Stimulated activated CD8-positive, alpha-beta memory T cell treated with anti-CD3 and anti-CD28 coated beads, Interleukin-4, amount 100 ng/mL, for 24 hours (primary cell): ENCODE results near the gene CACNG3.
"Not testable (repeated sequence)": the region's sequence is repeated elsewhere in the genome, so short reads cannot be mapped to it uniquely, and the experiment has no call there.

ENCODE experiments used
- DNase-seq: peaks from one replicate; pipeline ENCODE4 v3.0.0-alpha.2; 2020; ENCODE audit warnings: low read depth

CACNG3 gene

GRCh38 chr16:24279982-24280515, 23.9 kb downstream of the CACNG3 start:
- no peak for DNase-seq

DNA sequence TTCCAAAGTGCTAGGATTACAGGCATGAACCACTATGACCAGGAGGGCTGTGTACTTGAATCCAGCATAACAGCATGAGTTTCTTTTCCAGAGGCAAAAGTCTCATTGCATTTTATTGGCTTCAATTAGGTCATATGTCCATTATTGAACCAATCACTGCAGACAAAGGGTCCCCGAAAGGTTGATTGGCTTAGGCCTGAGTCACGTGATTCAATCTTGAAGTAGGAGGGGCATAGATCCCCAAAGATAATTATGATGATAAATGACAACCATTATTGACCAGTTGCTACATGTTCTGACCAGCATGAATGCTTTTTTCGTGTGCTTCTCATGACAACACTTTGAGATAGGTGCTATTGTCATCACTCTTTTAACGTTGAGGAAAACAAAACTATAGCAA, 25.3 kb downstream of the CACNG3 start:
- no peak for DNase-seq

- DNase-seq = no peak
Measured at GRCh38 chr16:24282141-24282540, 26.0 kb downstream of the CACNG3 start.

- no peak for DNase-seq
Measured at GRCh38 chr16:24286741-24287405, 30.7 kb downstream of the CACNG3 start.

- no peak for DNase-seq
Measured at GRCh38 chr16:24288516-24288915, 32.4 kb downstream of the CACNG3 start.

- DNase-seq = no peak
Measured at GRCh38 chr16:24289166-24289700, 33.1 kb downstream of the CACNG3 start.

DNA sequence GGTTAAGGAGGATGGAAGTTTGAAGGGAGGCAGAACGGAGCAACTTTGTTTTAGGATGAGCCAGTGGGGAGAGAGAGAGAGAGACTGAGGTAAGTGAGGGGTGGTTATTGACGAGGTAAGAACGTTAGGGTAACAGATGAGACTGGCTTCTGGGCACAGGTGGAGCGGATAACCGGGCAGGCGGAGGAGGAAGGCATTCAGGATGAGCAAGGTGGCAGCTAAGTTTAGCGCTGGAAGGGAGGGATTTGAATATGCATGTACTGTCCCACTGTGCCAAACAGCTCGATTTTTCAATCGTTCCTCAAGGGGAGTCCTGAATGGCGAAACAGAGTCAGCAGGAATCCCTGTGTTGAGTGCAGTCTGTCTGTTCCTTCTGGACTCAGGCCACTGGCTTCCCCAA, 35.8 kb downstream of the CACNG3 start:
- no peak for DNase-seq

DNA sequence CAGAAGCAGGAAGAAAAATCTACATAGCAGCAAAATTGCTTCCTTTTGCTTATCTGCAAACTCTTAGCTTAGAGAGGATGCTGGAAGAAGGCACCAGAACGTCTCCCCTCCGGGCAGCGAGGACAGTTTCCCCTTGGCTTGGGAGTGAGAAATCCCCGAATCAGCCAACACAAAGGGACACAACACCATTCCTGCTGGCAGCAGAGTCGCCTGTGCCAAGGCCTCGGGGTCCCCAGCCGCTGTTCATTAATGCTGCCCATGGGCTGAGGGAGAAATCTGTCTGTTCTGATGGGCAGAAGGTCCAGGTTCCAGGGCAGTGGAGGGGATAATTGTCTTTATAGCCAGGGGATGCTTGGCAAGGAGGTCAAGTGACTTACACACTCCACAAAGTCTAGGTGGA, 38.0 kb downstream of the CACNG3 start:
- DNase-seq = no peak

GRCh38 chr16:24297375-24297774, 41.2 kb downstream of the CACNG3 start:
- no peak for DNase-seq

DNA sequence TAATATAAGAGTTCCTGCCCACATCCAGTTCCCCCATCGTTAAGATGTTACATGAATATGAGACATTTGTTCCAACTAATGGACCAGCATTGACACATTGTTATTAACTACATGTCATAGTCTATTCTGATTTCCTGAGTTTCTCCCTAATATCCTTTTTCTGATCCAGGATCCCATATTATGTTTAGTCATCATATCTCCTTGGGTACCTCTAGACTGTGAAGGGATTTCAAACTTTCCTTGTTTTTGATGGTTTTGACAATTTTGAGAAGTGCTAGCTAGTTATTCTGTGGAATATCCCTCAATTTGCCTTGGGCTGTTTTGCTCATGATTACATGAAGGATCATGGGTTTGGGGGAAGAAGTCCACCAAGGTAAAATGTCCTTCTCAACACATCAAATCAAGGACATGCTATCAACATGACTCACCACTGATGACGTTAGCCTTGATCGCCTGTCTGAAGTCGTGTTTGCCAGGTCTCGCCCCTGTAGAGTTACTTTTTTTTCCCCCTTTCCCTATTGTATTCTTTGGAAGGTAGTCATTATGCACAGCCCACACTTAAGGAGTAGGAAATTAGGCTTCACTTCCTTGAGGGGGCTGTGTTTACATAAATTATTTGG, 42.5 kb downstream of the CACNG3 start:
- no peak for DNase-seq

DNA sequence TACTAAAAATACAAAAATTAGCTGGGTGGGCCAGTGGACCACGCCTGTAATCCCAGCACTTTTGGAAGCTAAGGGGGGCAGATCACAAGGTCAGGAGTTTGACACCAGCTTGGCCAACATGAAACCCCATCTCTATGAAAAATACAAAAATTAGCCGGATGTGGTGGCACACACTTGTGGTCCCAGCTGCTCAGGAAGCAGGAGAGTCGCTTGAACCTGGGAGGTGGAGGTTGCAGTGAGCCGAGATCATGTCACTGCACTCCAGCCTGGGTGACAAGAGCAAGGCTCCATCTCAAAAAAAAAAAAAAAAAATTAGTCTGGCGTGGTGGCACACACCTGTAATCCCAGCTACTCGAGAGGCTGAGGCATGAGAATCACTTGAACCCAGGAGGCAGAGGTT, 44.6 kb downstream of the CACNG3 start:
- not testable (repeated sequence) for DNase-seq

- no peak for DNase-seq
Measured at GRCh38 chr16:24302636-24303035, 46.5 kb downstream of the CACNG3 start.

DNA sequence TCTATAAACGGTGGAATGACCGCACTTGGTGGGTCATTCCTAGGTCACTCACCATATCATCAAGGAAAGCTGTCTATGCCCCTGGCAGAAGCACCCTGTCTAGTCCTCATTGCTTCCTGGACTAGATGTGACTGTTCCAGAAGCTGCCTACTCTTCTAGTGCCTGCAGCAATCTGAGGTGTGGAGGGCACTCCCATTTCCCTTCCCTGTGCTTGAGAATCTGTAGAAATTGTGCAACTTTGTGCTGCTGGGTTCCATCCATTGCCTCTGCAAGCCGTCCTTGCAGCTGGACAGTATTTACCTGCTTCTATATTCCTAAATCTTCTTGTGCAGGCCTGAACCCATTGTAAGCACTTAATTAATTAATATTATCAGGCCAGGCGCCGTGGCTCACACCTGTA, 52.1 kb downstream of the CACNG3 start:
- DNase-seq = no peak

DNA sequence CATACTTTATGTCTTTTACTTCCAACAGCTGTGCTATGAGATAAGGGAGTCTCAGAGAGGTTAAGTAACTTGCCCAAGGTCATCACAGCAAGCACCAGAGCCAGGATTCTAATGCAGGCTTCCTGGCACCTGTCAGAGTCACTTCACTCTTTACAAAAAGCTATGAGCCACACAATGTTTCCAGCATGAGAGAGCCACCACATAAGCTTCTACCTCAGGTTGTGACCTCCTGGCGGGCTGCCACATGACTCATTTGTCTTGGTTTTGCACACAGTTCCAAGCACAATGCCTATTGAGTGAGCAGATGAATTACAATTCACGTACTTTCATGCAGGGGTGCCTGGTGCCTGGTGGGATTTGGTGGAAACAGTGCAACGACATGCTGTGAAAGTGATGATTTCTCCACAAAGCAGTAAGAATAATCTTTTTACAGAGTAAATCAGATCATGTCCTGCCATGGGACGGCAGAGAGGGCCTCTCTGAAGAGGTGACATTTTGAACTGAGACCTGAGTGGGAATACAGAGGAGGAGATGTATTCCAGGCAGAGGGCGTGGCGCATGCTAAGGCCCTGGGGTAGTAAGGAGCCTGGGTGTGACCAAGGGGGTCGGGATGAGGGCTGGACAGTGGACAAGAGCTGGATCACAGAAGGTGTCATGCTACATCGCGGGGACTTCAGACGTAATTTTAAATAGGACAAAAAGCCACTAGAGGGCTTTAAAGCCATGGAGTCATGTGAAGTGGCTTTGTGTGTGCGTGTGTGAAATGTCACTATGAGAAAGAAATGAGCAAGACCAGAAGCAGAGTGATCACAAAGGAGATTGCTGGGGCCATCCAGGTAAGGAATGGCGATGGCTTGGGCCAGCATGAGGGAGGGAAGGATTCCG, 53.4 kb downstream of the CACNG3 start:
- DNase-seq = no peak

GRCh38 chr16:24315343-24315742, 59.2 kb downstream of the CACNG3 start:
- DNase-seq = no peak

DNA sequence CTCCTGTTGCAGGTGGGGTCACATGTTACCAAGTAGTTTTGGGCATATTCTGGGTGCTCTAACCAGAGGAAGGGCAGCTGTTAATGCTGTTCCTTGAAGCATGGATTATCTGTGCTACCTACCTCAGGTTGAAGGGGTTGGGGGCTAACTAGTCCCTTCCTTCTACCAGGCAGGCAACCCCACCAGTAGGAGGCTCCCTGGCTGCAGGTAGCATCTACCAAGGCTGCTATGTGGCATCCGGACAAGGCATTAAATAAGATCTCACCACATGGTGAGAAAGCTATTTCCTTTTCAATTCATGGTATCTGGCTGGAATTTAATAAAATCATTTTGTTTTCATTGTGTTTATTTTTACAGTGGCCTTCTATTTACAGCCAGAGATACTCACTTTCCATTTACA, 62.5 kb downstream of the CACNG3 start:
- DNase-seq = no peak

DNA sequence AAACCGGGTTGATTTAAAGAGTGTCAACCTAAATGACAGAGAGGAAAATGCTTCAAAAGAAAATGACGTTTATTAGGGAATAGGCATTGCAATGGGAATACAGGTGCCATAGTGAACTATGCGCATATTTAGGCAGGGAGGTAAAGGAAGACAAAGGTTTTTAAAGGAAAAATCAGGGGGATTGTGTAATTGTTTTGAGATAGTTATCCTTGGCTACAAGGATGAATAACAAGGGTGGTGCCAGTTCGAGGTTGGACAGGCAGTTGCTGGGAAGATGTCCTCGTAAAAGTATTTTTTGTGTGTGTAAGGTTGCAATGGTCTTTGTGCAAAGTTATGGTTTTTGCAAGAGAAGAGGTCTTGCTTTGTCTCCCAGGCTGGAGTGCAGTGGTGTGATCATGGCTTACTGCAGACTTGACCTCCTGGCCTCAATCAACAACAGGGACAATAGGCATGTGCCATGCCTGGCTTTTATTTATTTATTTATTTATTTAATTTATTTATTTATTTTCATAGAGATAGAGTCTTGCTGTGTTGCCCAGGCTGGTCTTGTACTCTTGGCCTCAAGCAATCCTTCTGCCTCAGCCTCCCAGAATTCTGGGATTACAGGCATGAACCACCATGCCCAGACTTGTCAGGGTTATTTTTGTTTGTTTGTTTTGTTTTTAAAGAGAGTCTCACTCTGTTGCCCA, 63.1 kb downstream of the CACNG3 start:
- no peak for DNase-seq

DNA sequence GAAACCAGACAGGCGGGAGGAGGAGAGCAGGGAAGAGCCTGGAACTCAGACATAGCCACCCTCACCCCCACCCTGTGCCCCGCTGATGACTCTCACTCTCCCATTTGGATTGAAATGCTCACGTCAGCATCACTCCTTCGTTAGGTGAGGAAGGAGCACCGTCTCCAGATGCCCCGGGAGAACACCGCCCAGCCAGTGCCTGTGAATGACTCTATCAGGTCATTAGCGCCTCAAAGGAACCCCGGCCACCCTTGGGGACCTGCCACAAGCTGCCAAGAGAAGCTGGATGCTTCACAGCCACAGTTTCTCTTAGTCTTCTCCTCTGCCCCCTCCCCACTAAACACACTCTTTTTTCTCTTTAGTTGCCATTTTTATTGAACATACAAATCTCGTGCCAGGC, 66.0 kb downstream of the CACNG3 start:
- no peak for DNase-seq

DNA sequence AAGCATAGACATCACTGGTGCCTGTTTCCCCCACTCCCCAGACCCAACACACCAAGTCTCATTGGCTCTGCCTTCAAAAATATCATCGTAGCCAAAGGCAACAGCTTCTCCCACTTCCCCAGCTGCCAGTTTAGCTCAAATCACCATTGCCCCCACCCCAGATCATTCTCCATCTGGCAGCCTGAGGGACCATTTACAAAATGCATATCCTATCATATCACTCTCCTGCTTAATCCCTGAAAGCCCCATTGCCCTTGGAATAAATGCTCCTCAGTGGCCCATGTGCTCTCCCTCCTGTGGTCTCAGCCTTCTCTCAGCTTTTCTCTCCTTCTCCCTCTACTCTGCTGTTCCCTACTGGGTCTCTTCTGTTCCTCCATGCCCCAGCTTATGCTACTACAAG, 68.3 kb downstream of the CACNG3 start:
- no peak for DNase-seq

DNA sequence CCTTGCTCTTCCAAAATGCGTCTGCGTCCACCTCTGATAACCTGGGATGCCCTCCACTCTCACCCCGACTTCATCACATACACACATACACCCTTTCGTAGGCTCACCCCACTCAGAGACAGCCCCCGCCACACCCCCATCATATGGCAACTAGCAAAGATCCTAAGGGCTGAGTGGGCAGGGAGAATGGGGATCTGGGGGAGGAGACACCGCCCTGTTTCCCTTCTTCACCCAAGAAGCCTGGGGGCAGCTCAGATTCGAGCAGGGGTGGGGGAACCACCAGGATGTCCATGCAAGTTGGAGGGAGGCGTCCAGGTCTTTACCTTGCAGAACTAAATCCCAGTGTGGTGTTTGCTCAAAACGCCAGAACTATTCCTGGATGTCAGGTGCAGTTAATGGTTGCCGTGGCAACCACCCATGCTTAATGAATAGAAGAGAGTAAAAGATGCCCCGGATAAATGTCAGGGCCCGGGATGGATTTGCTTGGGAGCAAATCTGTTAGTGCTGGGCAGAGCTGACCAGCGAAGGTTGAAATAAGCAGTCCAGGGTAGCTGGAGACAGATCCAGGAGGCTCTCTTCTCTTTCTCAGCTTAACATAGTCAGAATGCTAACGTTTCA, 72.8 kb downstream of the CACNG3 start:
- no peak for DNase-seq

- DNase-seq = no peak
Measured at GRCh38 chr16:24332178-24332577, 76.0 kb downstream of the CACNG3 start.
